ENCODE data around the gene HERC3. TPM values are rescaled to one million over a fixed set of nuclear protein-coding genes. Genes with fewer than 3 reads are reported as not detected.
"Not testable (repeated sequence)": the region's sequence is repeated elsewhere in the genome, so short reads cannot be mapped to it uniquely, and the experiment has no call there.

HERC3 gene
- total and polyA plus RNA-seq, 2 donors (not counting 3 experiments of a cell fraction or from before 2014, with no cell fraction given) = 6.3 to 21.2 TPM

- Histone ChIP-seq H3K9me1 (replicated peaks; ENCODE audit: control insufficient read depth, extremely low read depth, insufficient read depth, low read length) (no peaks in the 10 kb centered on the region), H3K9me3 (replicated peaks; ENCODE audit: control insufficient read depth, insufficient read depth, low read length) (no peaks in the 10 kb centered on the region), H4K20me1 (replicated peaks; ENCODE audit: control insufficient read depth, extremely low read depth, insufficient read depth, low read length) (no peaks in the 10 kb centered on the region), H3K27ac (ENCODE audit: insufficient read depth, low read depth, low read length) (peak overlapping the region; percentile 56), H2AFZ (ENCODE audit: low read depth, low read length) (no peak overlapping the region), H3K9ac (replicated peaks; ENCODE audit: extremely low read depth, insufficient read depth, low read length) (no peak overlapping the region), H3K4me3 (replicated peaks in 1 of 3; ENCODE audit: insufficient read depth in 1 of 3, low read depth in 1 of 3, low read length in 3 of 3) (no peak overlapping the region), H3K36me3 (ENCODE audit: control insufficient read depth in 2 of 2, extremely low read depth in 1 of 2, insufficient read depth in 2 of 2, low read length in 2 of 2) (peaks cover 0 to 3% of the 10 kb centered on the region in 2 experiments), H3K4me2 (ENCODE audit: insufficient read depth, low read length) (peak overlapping the region; percentile 45), H3K27me3 (ENCODE audit: control insufficient read depth in 2 of 2, insufficient read depth in 2 of 2, low read length in 2 of 2) (no peaks in the 10 kb centered on the region), H3K79me2 (ENCODE audit: control insufficient read depth, insufficient read depth, low read length) (peaks cover 11% of the 10 kb centered on the region), H3K4me1 (ENCODE audit: control insufficient read depth, extremely low read depth, insufficient read depth, low read length) (peaks cover 54% of the 10 kb centered on the region)
- DNase-seq (ENCODE audit: low read depth, low spot score) (peak; percentile 69), FAIRE-seq (peak; percentile 88)
- CTCF ChIA-PET = interaction anchor here (0.6 to 2.6 kb wide), 4 partner anchors 9 to 70 kb away, joined by 3 to 16 read pairs (median 9); no protein-coding TSS in a partner anchor
- no TSS peak for BruUV-seq (replicated peaks)
- intact Hi-C loops (cut with micrococcal nuclease) = loop anchor here (1.0 to 10.0 kb wide), 2 partner anchors 9 to 255 kb away; no protein-coding TSS in a partner anchor
- POLR2A ChIA-PET = no interaction called here
- no peak for TF ChIP-seq EZH2 (IDR thresholded peaks at IDR 0.05; ENCODE audit: borderline replicate concordance, low read depth, low read length, severe bottlenecking)
- peak; percentile 86 for TF ChIP-seq FOS (IDR thresholded peaks at IDR 0.05; ENCODE audit: borderline replicate concordance, insufficient read depth, low read length)
- peak; percentile 47 for TF ChIP-seq POLR2AphosphoS5 (IDR thresholded peaks at IDR 0.05; ENCODE audit: insufficient read depth, low read depth, low read length)
- peak; percentile 92 for TF ChIP-seq GATA2 (IDR thresholded peaks at IDR 0.05; ENCODE audit: insufficient read depth, insufficient read length, low read depth, low read length)
- TF ChIP-seq JUN (IDR thresholded peaks at IDR 0.05; ENCODE audit: borderline replicate concordance, insufficient read depth, insufficient read length, low read depth) = peak; percentile 79
- no peak for TF ChIP-seq POLR2A (IDR thresholded peaks at IDR 0.05; ENCODE audit: low read depth, low read length)
- dilution Hi-C loops (cut with MboI; ENCODE audit: extremely low pct_ligation_motif_present, low sequenced_read_pairs) = no loop called here
These were observed 17.1 kb downstream of the HERC3 start for GRCh38 chr4:88609387-88609786.

GRCh38 chr4:88609794-88610193 lies 17.5 kb downstream of the HERC3 start:
- Histone ChIP-seq H3K4me1 (ENCODE audit: control insufficient read depth, extremely low read depth, insufficient read depth, low read length) (peaks cover 54% of the 10 kb centered on the region), H3K27ac (ENCODE audit: insufficient read depth, low read depth, low read length) (peak overlapping the region; percentile 56), H3K4me2 (ENCODE audit: insufficient read depth, low read length) (peak overlapping the region; percentile 45)
- BruUV-seq (replicated peaks); POLR2A ChIA-PET; H3K9me1 ChIP-seq (replicated peaks; ENCODE audit: control insufficient read depth, extremely low read depth, insufficient read depth, low read length); DNase-seq (ENCODE audit: low read depth, low spot score); H4K20me1 ChIP-seq (replicated peaks; ENCODE audit: control insufficient read depth, extremely low read depth, insufficient read depth, low read length); H3K9me3 ChIP-seq (replicated peaks; ENCODE audit: control insufficient read depth, insufficient read depth, low read length); H2AFZ ChIP-seq (ENCODE audit: low read depth, low read length); H3K79me2 ChIP-seq (ENCODE audit: control insufficient read depth, insufficient read depth, low read length); H3K4me3 ChIP-seq (replicated peaks in 1 of 3; ENCODE audit: insufficient read depth in 1 of 3, low read depth in 1 of 3, low read length in 3 of 3); H3K27me3 ChIP-seq (ENCODE audit: control insufficient read depth in 2 of 2, insufficient read depth in 2 of 2, low read length in 2 of 2); H3K9ac ChIP-seq (replicated peaks; ENCODE audit: extremely low read depth, insufficient read depth, low read length); FAIRE-seq; dilution Hi-C loops (cut with MboI; ENCODE audit: extremely low pct_ligation_motif_present, low sequenced_read_pairs); H3K36me3 ChIP-seq (ENCODE audit: control insufficient read depth in 2 of 2, extremely low read depth in 1 of 2, insufficient read depth in 2 of 2, low read length in 2 of 2): not testable (repeated sequence)
- intact Hi-C loops (cut with micrococcal nuclease) = loop anchor here (1.0 to 10.0 kb wide), 2 partner anchors 9 to 255 kb away; no protein-coding TSS in a partner anchor
- CTCF ChIA-PET = interaction anchor here (0.6 to 2.6 kb wide), 4 partner anchors 9 to 70 kb away, joined by 3 to 16 read pairs (median 9); no protein-coding TSS in a partner anchor

All from endothelial cell of umbilical vein (primary cell).